BE2C (cell line): ENCODE data around the gene SASH3.

Experiments
- DNase-seq: peaks from one replicate; pipeline ENCODE4 v3.0.0-alpha.2; 2020
- H3K27me3 ChIP-seq: fragments of 250-450 bp; sonication (Bioruptor Pico); 2 replicates; pipeline ENCODE4 v1.5.1; 2020; ENCODE audit warnings: mild to moderate bottlenecking
- H3K36me3 ChIP-seq: fragments of 250-450 bp; sonication (Bioruptor Pico); 2 replicates; pipeline ENCODE4 v1.5.1; 2020; ENCODE audit warnings: mild to moderate bottlenecking
- H3K4me1 ChIP-seq: fragments of 250-450 bp; sonication (Bioruptor Pico); 2 replicates; pipeline ENCODE4 v1.5.1; 2020
- H3K4me3 ChIP-seq: 2 replicates; pipeline ENCODE4 v1.5.1; 2011; ENCODE audit warnings: low read depth, low read length
- H3K9me3 ChIP-seq: fragments of 250-450 bp; sonication (Bioruptor Pico); 2 replicates; pipeline ENCODE4 v1.5.1; 2020
- TF ChIP-seq, protein P1 (sequence below): IDR thresholded peaks from 2 replicates; pipeline ENCODE4 v1.5.1; 2012; ENCODE audit warnings: mild to moderate bottlenecking, low read depth, low read length

SASH3 gene

GRCh38 chrX:129790146-129790545 lies 10.4 kb downstream of the SASH3 start:
- TF ChIP-seq, protein P1, sequence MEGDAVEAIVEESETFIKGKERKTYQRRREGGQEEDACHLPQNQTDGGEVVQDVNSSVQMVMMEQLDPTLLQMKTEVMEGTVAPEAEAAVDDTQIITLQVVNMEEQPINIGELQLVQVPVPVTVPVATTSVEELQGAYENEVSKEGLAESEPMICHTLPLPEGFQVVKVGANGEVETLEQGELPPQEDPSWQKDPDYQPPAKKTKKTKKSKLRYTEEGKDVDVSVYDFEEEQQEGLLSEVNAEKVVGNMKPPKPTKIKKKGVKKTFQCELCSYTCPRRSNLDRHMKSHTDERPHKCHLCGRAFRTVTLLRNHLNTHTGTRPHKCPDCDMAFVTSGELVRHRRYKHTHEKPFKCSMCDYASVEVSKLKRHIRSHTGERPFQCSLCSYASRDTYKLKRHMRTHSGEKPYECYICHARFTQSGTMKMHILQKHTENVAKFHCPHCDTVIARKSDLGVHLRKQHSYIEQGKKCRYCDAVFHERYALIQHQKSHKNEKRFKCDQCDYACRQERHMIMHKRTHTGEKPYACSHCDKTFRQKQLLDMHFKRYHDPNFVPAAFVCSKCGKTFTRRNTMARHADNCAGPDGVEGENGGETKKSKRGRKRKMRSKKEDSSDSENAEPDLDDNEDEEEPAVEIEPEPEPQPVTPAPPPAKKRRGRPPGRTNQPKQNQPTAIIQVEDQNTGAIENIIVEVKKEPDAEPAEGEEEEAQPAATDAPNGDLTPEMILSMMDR, result no peak
- Histone ChIP-seq H3K9me3 (no peaks in the 10 kb centered on the region), H3K4me1 (no peaks in the 10 kb centered on the region), H3K4me3 (no peak overlapping the region), H3K27me3 (no peaks in the 10 kb centered on the region), H3K36me3 (no peaks in the 10 kb centered on the region)
- no peak for DNase-seq

GRCh38 chrX:129790808-129791207 lies 11.1 kb downstream of the SASH3 start:
- Histone ChIP-seq H3K9me3 (no peaks in the 10 kb centered on the region), H3K4me3 (no peak overlapping the region), H3K27me3 (no peaks in the 10 kb centered on the region), H3K4me1 (no peaks in the 10 kb centered on the region), H3K36me3 (no peaks in the 10 kb centered on the region)
- DNase-seq, result no peak
- TF ChIP-seq, protein P1, result no peak

DNA sequence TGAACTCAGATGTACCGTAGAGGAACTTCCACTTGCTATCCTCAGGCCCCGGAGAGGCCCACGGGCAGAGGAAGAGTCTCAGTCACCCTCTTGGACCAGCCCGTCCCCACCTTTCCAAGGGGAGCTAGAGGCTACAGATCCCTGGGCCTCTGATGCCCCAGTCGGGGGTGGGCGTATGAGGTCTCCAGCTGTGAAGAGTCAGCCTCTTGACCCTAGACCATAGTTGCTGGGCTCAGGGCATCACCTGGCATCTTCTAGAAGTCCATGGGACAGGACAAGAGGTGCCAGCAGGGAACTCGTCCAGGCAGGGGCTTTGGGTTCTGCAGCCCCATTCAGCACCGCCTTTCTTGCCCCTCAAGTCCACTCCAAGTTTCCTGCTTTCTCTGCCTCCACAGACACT lies 11.6 kb downstream of the SASH3 start:
- no peak for DNase-seq
- Histone ChIP-seq H3K36me3 (no peaks in the 10 kb centered on the region), H3K9me3 (no peaks in the 10 kb centered on the region), H3K4me3 (no peak overlapping the region), H3K4me1 (no peaks in the 10 kb centered on the region), H3K27me3 (no peaks in the 10 kb centered on the region)
- TF ChIP-seq, protein P1, result no peak

DNA sequence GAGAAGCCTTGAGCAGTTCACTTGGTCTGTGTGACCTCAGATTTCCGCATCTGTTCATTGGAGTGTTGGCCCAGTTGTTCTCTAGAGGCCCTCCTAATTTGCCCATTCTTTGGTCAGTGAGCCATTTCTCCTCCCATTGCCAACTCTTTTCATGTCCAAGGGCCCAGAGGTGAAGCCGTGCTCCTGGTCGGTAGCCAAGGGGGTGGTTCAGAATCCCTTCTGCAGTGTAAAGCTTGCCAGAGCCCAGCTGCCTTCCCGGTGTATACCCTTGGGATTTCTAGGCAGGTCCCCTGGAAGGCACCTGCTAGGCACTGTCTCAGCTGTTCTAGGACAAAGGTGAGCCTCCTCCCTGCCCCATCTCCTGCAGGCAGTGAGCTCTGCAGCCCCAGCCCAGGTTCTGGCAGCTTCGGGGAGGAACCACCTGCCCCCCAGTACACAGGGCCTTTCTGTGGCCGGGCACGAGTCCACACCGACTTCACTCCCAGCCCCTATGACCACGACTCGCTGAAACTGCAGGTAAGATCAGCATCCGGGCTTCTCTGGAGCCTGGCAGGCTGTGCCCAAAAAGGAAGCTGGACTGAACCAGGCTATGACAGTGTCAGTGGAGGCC lies 12.3 kb downstream of the SASH3 start:
- H3K27me3 ChIP-seq, result no peaks in the 10 kb centered on the region
- no peak overlapping the region for H3K4me3 ChIP-seq
- H3K36me3 ChIP-seq, result no peaks in the 10 kb centered on the region
- DNase-seq, result no peak
- no peaks in the 10 kb centered on the region for H3K9me3 ChIP-seq
- TF ChIP-seq, protein P1, result no peak
- H3K4me1 ChIP-seq, result no peaks in the 10 kb centered on the region

- DNase-seq, result no peak
- TF ChIP-seq, protein P1, result no peak
- H3K4me3 ChIP-seq, result no peak overlapping the region
- H3K36me3 ChIP-seq, result no peaks in the 10 kb centered on the region
- no peaks in the 10 kb centered on the region for H3K27me3 ChIP-seq
- H3K9me3 ChIP-seq, result no peaks in the 10 kb centered on the region
- no peaks in the 10 kb centered on the region for H3K4me1 ChIP-seq
These were observed 13.0 kb downstream of the SASH3 start for GRCh38 chrX:129792586-129793291.

GRCh38 chrX:129793604-129794191 lies 13.9 kb downstream of the SASH3 start:
- H3K4me3 ChIP-seq, result no peak overlapping the region
- TF ChIP-seq, protein P1, result no peak
- H3K36me3 ChIP-seq, result no peaks in the 10 kb centered on the region
- no peaks in the 10 kb centered on the region for H3K9me3 ChIP-seq
- H3K27me3 ChIP-seq, result no peaks in the 10 kb centered on the region
- no peak for DNase-seq
- no peaks in the 10 kb centered on the region for H3K4me1 ChIP-seq
